GM12891 (cell line): ENCODE measurements around the gene CHST8.

Source experiments
- DNase-seq: peaks from one replicate; pipeline ENCODE4 v3.0.0; 2011; ENCODE audit warnings: low spot score; ENCODE audit not compliant: insufficient read length
- FAIRE-seq: peaks from 2 replicates; lab custom pipeline; 2011; peaks lifted over from hg19 to GRCh38; lab: Jason Lieb, UNC
- PAX5 ChIP-seq: IDR thresholded peaks from 2 replicates; pipeline ENCODE4 v1.6.1; 2011; ENCODE audit warnings: low read length, moderate library complexity, mild to moderate bottlenecking; ENCODE audit not compliant: insufficient read depth, severe bottlenecking
- POLR2A ChIP-seq: IDR thresholded peaks from 2 replicates; pipeline ENCODE4 v1.6.1; 2011; ENCODE audit warnings: low read depth, low read length, control low read depth
- POLR2AphosphoS5 ChIP-seq: IDR thresholded peaks from 2 replicates; pipeline ENCODE4 v1.6.1; 2011; ENCODE audit warnings: low read depth, low read length, control low read depth
- POU2F2 ChIP-seq: IDR thresholded peaks from 2 replicates; pipeline ENCODE4 v1.6.1; 2011; ENCODE audit warnings: low read depth, mild to moderate bottlenecking, control low read depth, low read length, moderate library complexity
- SPI1 ChIP-seq: IDR thresholded peaks from 2 replicates; pipeline ENCODE4 v1.6.1; 2011; ENCODE audit warnings: low read depth, low read length, control low read depth
- TAF1 ChIP-seq: IDR thresholded peaks from 2 replicates; pipeline ENCODE4 v1.6.1; 2011; ENCODE audit warnings: low read depth, low read length, control low read depth

The CHST8 gene

DNA sequence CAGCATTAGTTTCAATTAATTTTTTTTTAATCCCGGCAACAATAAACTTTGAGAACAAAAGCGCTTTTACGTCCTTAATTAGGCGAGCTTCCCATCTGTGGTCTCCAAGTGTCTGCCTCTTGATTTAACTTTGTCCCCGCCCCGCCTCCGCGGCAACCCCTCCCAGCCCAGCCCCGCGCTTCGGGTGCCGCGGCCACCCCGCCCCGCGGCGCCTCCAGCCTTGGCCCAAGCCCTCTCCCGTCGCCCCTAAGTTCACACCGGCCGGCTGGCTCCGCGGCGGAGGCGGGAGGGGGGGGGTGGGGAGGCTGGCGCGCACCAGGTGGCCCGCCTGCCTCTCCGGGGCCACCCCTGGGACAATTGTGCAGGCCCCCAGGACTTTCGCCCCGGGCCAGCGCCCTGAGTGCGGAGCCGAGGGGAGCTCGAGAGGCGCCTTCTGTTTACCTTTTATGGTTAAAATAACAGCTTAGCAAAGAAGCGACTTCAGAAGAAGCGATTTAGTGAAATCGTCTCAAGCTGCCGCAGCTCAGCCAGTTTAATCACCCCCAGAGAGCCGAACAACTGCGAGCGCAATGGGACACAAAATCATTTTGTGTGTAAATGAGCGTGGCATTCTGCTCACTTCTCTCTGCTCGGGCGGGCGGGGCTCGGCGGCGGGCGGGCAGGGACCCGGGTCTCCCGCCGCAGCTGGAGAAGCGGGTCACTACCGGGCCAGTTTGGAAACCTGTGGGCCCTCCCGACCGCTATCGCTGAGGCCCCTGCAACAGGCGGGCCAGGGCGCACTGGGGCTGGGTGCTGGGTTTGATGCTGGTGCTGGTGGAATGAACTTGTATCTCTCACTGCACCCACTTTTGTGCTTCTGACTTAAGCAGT, 176.3 kb downstream of the CHST8 start:
- TF ChIP-seq POLR2A (no peak), POLR2AphosphoS5 (no peak), TAF1 (no peak), SPI1 (no peak), POU2F2 (no peak), PAX5 (no peak)
- no peak for FAIRE-seq
- no peak for DNase-seq

- DNase-seq (no peak), FAIRE-seq (no peak)
- TF ChIP-seq TAF1: no peak
- TF ChIP-seq POLR2AphosphoS5: no peak
- no peak for TF ChIP-seq POLR2A
- no peak for TF ChIP-seq SPI1
- no peak for TF ChIP-seq PAX5
- TF ChIP-seq POU2F2: no peak
These were observed 176.9 kb downstream of the CHST8 start for GRCh38 chr19:33798681-33799111.

DNA sequence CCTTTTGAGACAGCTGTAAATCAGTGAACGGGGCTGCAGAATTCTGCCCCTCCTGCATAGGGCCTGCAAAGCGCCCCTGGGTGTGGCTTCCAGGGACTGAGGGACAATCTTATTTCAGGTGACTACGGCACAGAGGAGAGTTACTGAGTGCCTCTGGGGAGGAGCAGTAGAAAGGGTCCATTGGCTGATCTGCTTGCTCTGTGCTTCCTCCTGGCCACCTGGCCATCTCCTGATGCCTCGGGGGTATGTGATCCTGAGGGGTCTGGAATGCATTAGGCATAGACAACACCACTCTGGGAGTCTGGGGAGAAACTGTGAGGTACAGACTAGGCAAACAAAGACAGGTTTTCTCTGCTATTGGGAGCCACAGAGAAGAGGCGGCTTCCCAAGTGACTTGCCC, 177.7 kb downstream of the CHST8 start:
- FAIRE-seq: no peak
- DNase-seq: no peak
- TF ChIP-seq SPI1 (no peak), POU2F2 (no peak), TAF1 (no peak), POLR2A (no peak), PAX5 (no peak), POLR2AphosphoS5 (no peak)

- no peak for FAIRE-seq
- DNase-seq: no peak
- TF ChIP-seq TAF1: no peak
- no peak for TF ChIP-seq PAX5
- no peak for TF ChIP-seq POLR2AphosphoS5
- TF ChIP-seq SPI1: no peak
- TF ChIP-seq POLR2A: no peak
These were observed 178.4 kb downstream of the CHST8 start for GRCh38 chr19:33800012-33800680.

GRCh38 chr19:33801411-33801810, 179.7 kb downstream of the CHST8 start:
- DNase-seq (no peak), FAIRE-seq (no peak)
- TF ChIP-seq POLR2A: no peak
- no peak for TF ChIP-seq SPI1
- TF ChIP-seq POLR2AphosphoS5: no peak
- no peak for TF ChIP-seq PAX5
- no peak for TF ChIP-seq TAF1
- TF ChIP-seq POU2F2: no peak

DNA sequence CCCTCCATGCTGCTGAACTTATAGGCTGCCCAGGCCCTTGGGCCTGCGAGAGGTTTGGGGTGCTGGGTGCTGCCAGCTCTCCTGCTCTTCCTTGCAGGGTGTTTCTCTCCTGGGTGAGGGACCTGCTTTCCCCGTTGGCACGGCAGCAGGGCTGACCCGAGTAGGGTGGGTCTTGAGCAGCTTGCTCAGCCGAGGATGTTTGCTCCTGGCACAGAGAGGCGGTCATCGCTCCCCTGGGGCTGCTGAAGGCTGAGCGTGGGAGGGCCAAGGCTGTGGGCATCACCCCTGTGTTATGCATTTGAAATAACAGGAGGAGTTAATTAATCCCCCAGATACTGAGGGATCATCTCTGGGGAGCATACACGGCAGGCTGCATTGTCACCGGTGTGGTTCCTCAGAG, 180.2 kb downstream of the CHST8 start:
- no peak for TF ChIP-seq PAX5
- TF ChIP-seq POLR2A: no peak
- TF ChIP-seq POU2F2: no peak
- no peak for TF ChIP-seq POLR2AphosphoS5
- no peak for TF ChIP-seq SPI1
- DNase-seq (no peak), FAIRE-seq (no peak)

DNA sequence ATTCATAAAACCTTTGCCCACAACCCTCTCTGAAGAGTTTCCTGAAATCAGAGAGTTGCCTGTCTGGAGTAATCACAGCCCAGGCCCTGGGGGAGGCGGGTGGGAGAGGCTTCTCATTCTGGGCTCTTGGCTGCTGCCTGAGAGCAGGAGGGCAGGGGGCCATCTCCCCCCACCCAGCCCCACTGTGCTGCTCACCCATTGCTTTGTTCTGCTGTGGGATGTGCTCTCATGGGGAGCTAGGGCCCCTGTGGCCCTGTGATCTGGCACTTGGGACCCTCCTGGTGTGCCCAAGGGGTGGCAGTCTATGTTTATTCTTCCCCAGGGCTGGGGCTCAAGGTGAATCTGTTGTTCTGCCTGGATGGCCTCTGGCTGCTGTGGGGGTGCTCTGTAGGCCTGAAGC, 181.0 kb downstream of the CHST8 start:
- TF ChIP-seq PAX5 (no peak), POLR2A (no peak), TAF1 (no peak), POLR2AphosphoS5 (no peak), SPI1 (no peak), POU2F2 (no peak)
- DNase-seq (no peak), FAIRE-seq (no peak)

GRCh38 chr19:33803383-33803782, 181.6 kb downstream of the CHST8 start:
- TF ChIP-seq TAF1: no peak
- no peak for TF ChIP-seq POLR2AphosphoS5
- TF ChIP-seq POU2F2: no peak
- TF ChIP-seq POLR2A: no peak
- no peak for TF ChIP-seq PAX5
- DNase-seq (no peak), FAIRE-seq (no peak)

- no peak for TF ChIP-seq PAX5
- no peak for TF ChIP-seq TAF1
- TF ChIP-seq SPI1: no peak
- TF ChIP-seq POLR2AphosphoS5: no peak
- TF ChIP-seq POU2F2: no peak
- TF ChIP-seq POLR2A: no peak
- FAIRE-seq: no peak
- no peak for DNase-seq
These were observed 182.5 kb downstream of the CHST8 start for GRCh38 chr19:33804021-33804799.

DNA sequence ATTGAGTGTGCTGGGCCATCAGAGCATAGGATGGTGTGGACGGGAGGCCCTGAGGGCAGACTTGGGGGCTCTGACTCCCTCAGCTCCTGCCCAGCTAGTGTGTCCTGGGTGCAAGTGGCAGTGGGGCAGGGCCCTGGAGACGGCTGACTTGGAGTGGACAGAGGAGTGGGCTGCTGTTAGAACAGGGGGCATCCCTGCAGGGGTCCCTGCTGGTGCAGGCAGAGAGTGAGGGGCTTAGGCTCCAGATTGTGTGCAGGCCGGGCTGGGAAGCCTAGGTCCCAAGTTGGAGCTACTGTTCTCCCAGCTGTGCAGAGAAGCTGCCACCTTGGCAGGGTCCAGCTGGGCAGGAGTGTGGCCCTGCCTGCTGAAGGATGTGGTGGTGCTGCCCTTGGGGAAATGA, 183.6 kb downstream of the CHST8 start:
- no peak for TF ChIP-seq SPI1
- TF ChIP-seq POLR2A: no peak
- no peak for TF ChIP-seq POLR2AphosphoS5
- TF ChIP-seq TAF1: no peak
- no peak for TF ChIP-seq POU2F2
- no peak for TF ChIP-seq PAX5
- DNase-seq (no peak), FAIRE-seq (no peak)
